IPS DF 6.9 (cell line): ENCODE results near the gene CHD6.

Experiments used
- DNase-seq: peaks from one replicate; pipeline ENCODE4 v3.0.0-alpha.2; 2013; ENCODE audit warnings: low read depth, low spot score
- H3K27ac ChIP-seq: one replicate; pipeline ENCODE4 v1.5.1; 2013; ENCODE audit warnings: low read length, control low read depth
- H3K27me3 ChIP-seq: 2 replicates; pipeline ENCODE4 v1.6.1; 2013; ENCODE audit warnings: mild to moderate bottlenecking, low read length; ENCODE audit not compliant: control insufficient read depth, insufficient read depth
- H3K36me3 ChIP-seq: 2 replicates; pipeline ENCODE4 v1.6.1; 2013; ENCODE audit warnings: low read length; ENCODE audit not compliant: control insufficient read depth, insufficient read depth
- H3K4me1 ChIP-seq: 2 replicates; pipeline ENCODE4 v1.6.1; 2013; ENCODE audit warnings: low read length; ENCODE audit not compliant: control insufficient read depth, insufficient read depth
- H3K4me3 ChIP-seq: 2 replicates; pipeline ENCODE4 v1.5.1; 2013; ENCODE audit warnings: mild to moderate bottlenecking, low read length
- H3K9me3 ChIP-seq: 2 replicates; pipeline ENCODE4 v1.6.1; 2013; ENCODE audit warnings: low read length, inconsistent platforms; ENCODE audit not compliant: control insufficient read depth, insufficient read depth
- WGBS: extraction: QIAGEN DNeasy Blood & Tissue Kit; methylation state at CpG from one replicate; pipeline ENCODE4 v1.1.7; 2013; ENCODE audit warnings: mixed read lengths, missing lambda C conversion rate; ENCODE audit not compliant: insufficient read length, insufficient coverage; 5-methylcytosine and 5-hydroxymethylcytosine counted together

The CHD6 gene

DNA sequence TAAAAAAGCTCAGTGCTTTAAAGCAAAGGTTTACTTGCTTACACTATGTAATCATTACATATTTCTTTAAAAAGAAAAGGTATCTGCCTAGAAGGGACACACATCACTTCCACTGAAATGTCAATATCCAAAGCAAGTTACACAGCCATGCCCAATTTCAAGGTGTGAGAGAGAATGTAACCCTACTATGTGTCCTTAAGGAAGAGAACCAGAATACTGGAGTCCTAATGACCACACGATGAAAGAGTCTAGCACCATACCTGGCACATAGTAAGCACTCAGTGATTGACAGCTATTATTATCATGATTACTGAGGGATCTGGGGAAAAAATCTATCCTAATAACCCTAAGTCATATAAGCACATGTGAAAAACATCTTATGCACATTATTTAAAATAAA is 10.4 kb downstream of the CHD6 start:
- WGBS = no CpG with 5 or more reads among the region's 1 CpG
- no peaks in the 10 kb centered on the region for H3K36me3 ChIP-seq
- H3K4me3 ChIP-seq = no peak overlapping the region
- no peaks in the 10 kb centered on the region for H3K9me3 ChIP-seq
- H3K27me3 ChIP-seq = no peaks in the 10 kb centered on the region
- no peak overlapping the region for H3K27ac ChIP-seq
- peaks cover 2% of the 10 kb centered on the region; the same call in 1 of the 2 replicates for H3K4me1 ChIP-seq
- no peak for DNase-seq

DNA sequence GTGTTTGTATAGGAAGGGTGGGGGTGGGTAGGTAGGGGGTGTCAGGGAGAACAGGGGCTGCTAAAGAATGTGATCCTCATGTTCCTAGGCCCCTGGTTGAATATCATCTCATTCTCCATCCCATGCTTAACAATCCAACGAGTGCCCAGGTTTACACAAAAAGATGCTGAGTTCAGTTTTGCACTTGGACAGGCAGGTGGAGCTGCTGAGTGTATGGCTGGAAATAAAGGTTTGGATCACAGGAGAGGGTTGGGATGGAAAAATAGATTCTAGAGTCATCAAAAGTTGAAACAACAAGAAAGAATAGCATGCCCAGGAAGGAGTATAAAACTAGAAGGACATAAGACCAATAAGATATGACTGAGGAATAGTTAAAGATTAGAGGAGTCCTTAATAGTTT is 14.2 kb downstream of the CHD6 start:
- WGBS = no CpG with 5 or more reads among the region's 1 CpG
- H3K9me3 ChIP-seq = no peaks in the 10 kb centered on the region
- no peak for DNase-seq
- no peak overlapping the region for H3K4me3 ChIP-seq
- H3K27me3 ChIP-seq = no peaks in the 10 kb centered on the region
- H3K4me1 ChIP-seq = peaks cover 2% of the 10 kb centered on the region; the same call in 1 of the 2 replicates
- no peak overlapping the region for H3K27ac ChIP-seq
- no peaks in the 10 kb centered on the region for H3K36me3 ChIP-seq

DNA sequence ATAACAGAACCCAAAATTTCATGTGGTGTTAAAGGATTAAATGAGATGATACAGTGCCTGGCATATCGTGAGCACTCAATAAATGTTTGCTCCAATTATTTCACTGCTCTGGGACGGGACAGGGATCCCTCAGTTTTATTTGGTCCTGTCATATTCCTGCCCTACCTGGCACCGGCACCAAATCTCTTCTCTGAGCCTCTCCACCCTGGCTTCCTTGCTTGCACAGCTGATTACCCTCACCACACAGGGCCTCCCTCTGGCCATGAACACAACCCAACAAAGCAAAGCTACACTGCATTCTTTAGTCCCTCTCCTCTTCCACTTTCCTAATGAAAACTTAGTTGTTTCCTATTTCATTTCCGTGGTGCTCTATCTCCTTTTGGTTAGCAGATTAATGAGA is 16.4 kb downstream of the CHD6 start:
- no CpG with 5 or more reads among the region's 4 CpGs for WGBS

GRCh38 chr20:41600926-41601631 is 17.1 kb downstream of the CHD6 start:
- H3K27me3 ChIP-seq = no peaks in the 10 kb centered on the region
- 0 out of 2 replicates have a peak, but pooled peaks cover 1% of the 10 kb centered on the region for H3K4me1 ChIP-seq
- H3K4me3 ChIP-seq = no peak overlapping the region
- WGBS = no CpG with 5 or more reads among the region's 3 CpGs
- no peak for DNase-seq
- no peaks in the 10 kb centered on the region for H3K36me3 ChIP-seq
- no peaks in the 10 kb centered on the region for H3K9me3 ChIP-seq
- no peak overlapping the region for H3K27ac ChIP-seq

More for the DNA sequence above, 16.4 kb downstream of the CHD6 start:
- Histone ChIP-seq H3K9me3 (no peaks in the 10 kb centered on the region), H3K27ac (no peak overlapping the region), H3K36me3 (no peaks in the 10 kb centered on the region), H3K27me3 (no peaks in the 10 kb centered on the region), H3K4me1 (0 out of 2 replicates have a peak, but pooled peaks cover 1% of the 10 kb centered on the region), H3K4me3 (no peak overlapping the region)
- no peak for DNase-seq

- Histone ChIP-seq H3K4me3 (no peak overlapping the region), H3K9me3 (peaks cover 2% of the 10 kb centered on the region), H3K27ac (no peak overlapping the region), H3K36me3 (no peaks in the 10 kb centered on the region), H3K4me1 (0 out of 2 replicates have a peak, but pooled peaks cover 1% of the 10 kb centered on the region), H3K27me3 (no peaks in the 10 kb centered on the region)
- no CpG with 5 or more reads among the region's 3 CpGs for WGBS
- no peak for DNase-seq
Observed at GRCh38 chr20:41599699-41600104, 18.5 kb downstream of the CHD6 start.

- Histone ChIP-seq H3K9me3 (peaks cover 2% of the 10 kb centered on the region), H3K4me3 (no peak overlapping the region), H3K36me3 (no peaks in the 10 kb centered on the region), H3K27me3 (no peaks in the 10 kb centered on the region), H3K4me1 (no peaks in the 10 kb centered on the region), H3K27ac (no peak overlapping the region)
- WGBS = no CpG with 5 or more reads among the region's 6 CpGs
- no peak for DNase-seq
Observed at GRCh38 chr20:41598719-41599118, 19.5 kb downstream of the CHD6 start.

- Histone ChIP-seq H3K4me1 (no peaks in the 10 kb centered on the region), H3K9me3 (peaks cover 2% of the 10 kb centered on the region), H3K36me3 (no peaks in the 10 kb centered on the region), H3K4me3 (no peak overlapping the region), H3K27ac (no peak overlapping the region), H3K27me3 (no peaks in the 10 kb centered on the region)
- DNase-seq = no peak
- WGBS = no CpG with 5 or more reads among the region's 8 CpGs
Observed at GRCh38 chr20:41594514-41595322, 23.5 kb downstream of the CHD6 start.

DNA sequence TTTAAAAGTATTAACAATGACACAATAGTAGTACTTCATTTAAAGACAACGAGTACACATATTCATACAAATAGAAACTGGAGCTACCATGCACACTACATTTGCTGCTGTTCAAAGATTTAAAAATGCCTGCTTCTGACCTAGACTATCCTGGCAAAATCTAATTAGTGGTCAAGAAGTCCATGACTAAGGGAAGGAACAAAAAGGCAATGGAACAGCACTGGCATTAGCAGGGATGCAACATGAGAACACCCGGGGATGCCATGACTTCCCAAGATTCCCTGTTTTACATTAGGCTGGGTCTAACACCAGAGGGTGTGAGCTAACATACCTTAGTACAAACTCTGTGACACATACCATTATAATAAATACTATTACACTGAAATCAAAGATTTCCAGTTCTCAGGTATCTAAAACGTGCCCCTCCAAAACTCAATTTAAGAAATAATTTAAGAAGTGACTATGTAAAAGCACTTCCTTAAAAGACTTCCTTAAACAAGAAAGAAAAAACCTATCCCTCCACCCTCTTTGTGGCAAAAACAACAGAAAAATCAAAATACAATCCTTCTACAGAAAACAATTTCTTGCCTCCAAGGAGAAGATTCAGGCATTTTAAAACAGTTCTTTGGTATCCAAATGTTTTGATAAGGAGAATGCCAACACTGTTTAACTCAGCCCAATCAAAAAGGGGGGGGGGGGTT is 25.5 kb downstream of the CHD6 start:
- peaks cover 2% of the 10 kb centered on the region for H3K9me3 ChIP-seq
- H3K27me3 ChIP-seq = no peaks in the 10 kb centered on the region
- no peak for DNase-seq
- H3K27ac ChIP-seq = no peak overlapping the region
- no peaks in the 10 kb centered on the region for H3K4me1 ChIP-seq
- no peak overlapping the region for H3K4me3 ChIP-seq
- H3K36me3 ChIP-seq = no peaks in the 10 kb centered on the region
- 100% methylated on average over 1 of the region's 3 CpGs for WGBS

- Histone ChIP-seq H3K4me1 (no peaks in the 10 kb centered on the region; the same call in 1 of the 2 replicates), H3K9me3 (no peaks in the 10 kb centered on the region), H3K4me3 (no peak overlapping the region), H3K27me3 (no peaks in the 10 kb centered on the region), H3K27ac (no peak overlapping the region), H3K36me3 (no peaks in the 10 kb centered on the region; the same call in 1 of the 2 replicates)
- DNase-seq = no peak
- no CpG with 5 or more reads among the region's 3 CpGs for WGBS
Observed at GRCh38 chr20:41587956-41588355, 30.2 kb downstream of the CHD6 start.

- no peaks in the 10 kb centered on the region; the same call in 1 of the 2 replicates for H3K36me3 ChIP-seq
- WGBS = no CpG with 5 or more reads among the region's 2 CpGs
- H3K9me3 ChIP-seq = no peaks in the 10 kb centered on the region
- no peaks in the 10 kb centered on the region for H3K27me3 ChIP-seq
- no peak overlapping the region for H3K27ac ChIP-seq
- no peak overlapping the region for H3K4me3 ChIP-seq
- no peaks in the 10 kb centered on the region; the same call in 1 of the 2 replicates for H3K4me1 ChIP-seq
- no peak for DNase-seq
Observed at GRCh38 chr20:41587523-41587922, 30.7 kb downstream of the CHD6 start.
